Raji (cell line): ENCODE results near the gene MRPL42.

Experiments
- POLR2A ChIP-seq: IDR thresholded peaks from 2 replicates; pipeline ENCODE4 v1.6.1; 2011; ENCODE audit warnings: low read depth, low read length, control low read depth; ENCODE audit not compliant: insufficient read depth

The MRPL42 gene

DNA sequence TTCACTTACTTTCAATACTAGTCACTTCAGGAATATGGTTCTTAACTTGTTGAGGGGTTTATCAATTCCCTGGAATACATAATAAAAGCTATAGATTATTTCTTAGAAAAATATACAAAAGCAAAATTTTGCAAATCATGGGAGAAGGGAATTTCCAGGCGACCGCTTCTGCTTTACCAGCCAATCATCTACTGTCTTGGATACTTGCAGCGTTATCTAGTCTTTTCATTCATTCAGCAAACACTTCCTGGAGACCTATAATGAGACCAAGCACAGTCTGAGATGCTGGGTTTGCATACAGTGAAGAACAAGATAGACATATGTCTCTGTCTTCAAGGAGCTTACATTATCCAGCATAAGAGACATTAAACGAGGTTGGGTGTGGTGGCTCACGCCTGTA lies 1.5 kb upstream of the MRPL42 start:
- TF ChIP-seq POLR2A, result no peak

- no peak for TF ChIP-seq POLR2A
Observed at GRCh38 chr12:93466625-93467350, 526 bp upstream of the MRPL42 start.

DNA sequence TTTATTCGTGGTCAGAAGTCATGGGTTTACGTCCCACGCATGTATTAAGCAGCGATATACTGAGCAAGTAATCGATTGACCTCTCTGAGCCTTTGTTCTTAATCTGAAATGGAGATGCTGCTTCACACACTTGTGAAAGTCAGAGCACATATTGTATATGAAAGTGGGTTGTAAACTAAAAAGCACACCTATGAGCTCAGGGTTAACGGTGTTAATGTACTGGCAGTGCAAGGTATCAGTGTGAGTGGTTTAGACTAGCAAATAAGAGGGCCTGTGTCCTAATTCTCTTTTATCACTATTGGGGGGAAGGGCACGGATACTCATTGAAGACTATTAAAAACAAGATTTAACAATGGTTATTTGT lies 676 bp downstream of the MRPL42 start:
- TF ChIP-seq POLR2A, result no peak

- no peak for TF ChIP-seq POLR2A
Observed at GRCh38 chr12:93469386-93469785, 2.1 kb downstream of the MRPL42 start.

DNA sequence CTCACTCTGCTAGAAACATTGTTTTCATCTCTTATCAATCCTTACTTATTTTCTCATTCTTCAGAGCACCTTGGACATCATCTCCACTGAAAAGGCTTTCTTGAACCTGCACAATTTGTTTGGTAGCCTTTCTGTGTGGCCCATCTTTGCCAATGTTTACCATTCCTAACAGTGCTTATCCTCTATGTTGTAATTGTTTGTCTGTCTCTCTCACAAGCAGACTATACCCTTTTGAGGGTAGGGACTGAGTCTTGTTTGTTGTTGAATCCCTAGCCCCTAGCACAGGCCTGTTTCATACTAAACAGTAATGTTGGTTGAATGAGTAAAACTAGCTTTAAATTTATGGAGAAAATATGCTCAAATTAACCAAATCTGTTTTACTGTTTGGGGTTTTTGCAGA lies 9.2 kb downstream of the MRPL42 start:
- TF ChIP-seq POLR2A, result no peak

GRCh38 chr12:93482721-93483120 lies 15.4 kb downstream of the MRPL42 start:
- TF ChIP-seq POLR2A, result no peak

DNA sequence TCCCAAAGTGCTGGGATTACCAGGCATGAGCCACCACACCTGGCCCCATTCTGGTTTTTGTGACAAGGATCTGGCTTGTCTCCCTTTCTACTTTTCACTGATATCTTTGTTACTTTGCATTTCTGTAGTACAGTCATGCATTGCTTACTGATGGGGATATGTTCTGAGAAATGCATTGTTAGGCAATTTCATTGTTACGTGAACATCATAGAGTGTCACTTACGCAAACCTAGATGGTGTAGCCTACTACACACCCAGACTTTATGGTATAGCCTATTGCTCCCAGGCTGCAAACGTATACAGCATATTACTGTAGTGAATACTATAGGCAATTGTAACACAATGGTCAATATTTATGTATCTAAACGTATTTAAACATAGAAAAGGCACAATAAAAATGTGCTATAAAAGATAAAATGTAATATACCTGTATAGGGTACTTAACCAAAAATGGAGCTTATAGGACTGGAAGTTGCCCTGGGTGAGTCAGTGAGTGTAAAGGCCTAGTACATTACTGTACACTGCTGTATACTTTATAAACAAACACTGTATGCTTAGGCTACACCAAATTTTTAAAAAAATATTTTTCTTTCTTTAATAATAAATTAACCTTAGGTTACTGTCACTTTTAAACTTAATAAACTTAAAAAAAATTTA lies 16.0 kb downstream of the MRPL42 start:
- no peak for TF ChIP-seq POLR2A

DNA sequence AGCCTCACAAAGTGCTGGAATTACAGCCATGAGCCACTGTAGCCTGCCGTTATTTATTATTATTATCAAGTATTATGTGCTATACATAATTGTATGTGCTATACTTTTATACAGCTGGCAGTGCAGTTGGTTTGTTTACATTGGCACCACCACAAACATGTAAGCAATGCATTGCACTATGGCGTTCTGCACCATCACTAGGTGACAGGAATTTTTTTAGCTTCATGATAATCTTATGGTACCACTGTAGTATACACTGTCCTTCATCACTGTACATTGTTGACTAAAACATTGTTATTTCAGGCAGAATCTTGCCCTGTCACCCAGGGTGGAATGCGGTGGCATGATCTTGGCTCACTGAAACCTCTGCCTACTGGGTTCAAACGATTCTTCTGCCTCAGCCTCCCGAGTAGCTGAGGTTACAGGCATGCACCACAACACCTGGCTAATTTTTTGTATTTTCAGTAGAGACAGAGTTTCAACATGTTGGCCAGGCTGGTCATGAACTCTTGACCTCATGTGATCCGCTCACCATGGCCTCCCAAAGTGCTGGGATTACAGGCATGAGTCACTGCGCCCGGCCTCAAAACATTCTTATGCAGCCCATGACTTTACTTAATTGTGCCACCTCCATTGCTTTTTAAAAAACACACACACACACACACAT lies 17.1 kb downstream of the MRPL42 start:
- TF ChIP-seq POLR2A, result no peak

DNA sequence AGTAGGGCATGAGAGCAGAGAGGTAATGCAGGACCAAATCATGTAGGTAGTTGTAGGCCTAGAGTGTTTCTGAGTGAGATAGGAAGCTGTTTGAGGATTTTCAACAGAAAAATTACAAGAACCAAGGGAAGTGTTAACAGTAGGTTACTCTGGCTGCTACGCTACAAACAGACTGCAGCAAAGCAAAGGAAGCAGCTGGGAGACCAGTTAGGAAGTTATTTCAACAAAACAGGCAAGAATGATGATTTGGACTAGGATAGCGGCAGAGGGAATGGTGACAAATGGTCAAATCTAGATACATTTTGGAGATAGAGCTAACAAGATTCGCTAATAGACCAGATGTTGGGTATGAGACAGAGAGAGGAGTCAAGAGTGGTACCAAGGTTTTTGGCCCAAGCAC lies 26.8 kb downstream of the MRPL42 start:
- TF ChIP-seq POLR2A, result no peak

- no peak for TF ChIP-seq POLR2A
Observed at GRCh38 chr12:93497456-93497855, 30.1 kb downstream of the MRPL42 start.

DNA sequence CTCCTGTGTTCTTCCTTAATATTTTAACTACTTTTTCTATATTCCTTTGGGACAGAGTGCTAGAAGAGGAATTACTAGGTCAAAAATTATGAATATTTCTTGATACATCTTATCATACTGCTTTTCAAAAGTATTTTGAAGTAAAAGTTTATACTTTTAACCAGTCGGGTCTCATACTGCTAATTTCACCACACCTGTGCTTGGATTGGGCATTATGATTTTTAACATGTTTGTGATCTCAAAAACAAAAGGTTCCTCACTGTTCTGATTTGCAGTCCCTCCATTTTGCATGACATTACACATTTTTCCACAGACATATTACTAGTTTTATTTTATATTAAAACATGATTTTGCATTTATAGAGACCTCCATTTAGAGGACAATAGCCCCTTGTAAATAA lies 32.9 kb downstream of the MRPL42 start:
- no peak for TF ChIP-seq POLR2A

DNA sequence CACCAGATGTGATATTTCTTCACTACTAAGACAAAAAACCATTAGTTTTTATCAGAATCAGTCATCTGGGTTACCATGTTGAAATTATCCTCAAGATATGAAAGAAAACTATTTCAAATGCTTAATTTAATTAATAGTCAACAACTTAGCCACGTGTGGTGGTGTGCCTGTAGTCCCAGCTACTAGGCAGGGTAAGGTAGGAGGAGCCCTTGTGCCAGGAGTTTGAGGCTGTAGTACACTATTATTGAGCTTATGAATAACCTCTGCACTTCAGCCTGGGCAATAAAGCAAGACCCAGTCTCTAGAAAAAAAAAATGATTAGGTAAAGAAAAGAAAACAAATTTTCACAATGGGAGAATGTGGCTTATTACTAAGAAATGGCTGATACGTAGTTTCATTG lies 33.4 kb downstream of the MRPL42 start:
- TF ChIP-seq POLR2A, result no peak

GRCh38 chr12:93502802-93503623 lies 35.7 kb downstream of the MRPL42 start:
- TF ChIP-seq POLR2A, result no peak

- TF ChIP-seq POLR2A, result no peak
Observed at GRCh38 chr12:93507165-93507564, 39.9 kb downstream of the MRPL42 start.

GRCh38 chr12:93509506-93509905 lies 42.2 kb downstream of the MRPL42 start:
- no peak for TF ChIP-seq POLR2A

DNA sequence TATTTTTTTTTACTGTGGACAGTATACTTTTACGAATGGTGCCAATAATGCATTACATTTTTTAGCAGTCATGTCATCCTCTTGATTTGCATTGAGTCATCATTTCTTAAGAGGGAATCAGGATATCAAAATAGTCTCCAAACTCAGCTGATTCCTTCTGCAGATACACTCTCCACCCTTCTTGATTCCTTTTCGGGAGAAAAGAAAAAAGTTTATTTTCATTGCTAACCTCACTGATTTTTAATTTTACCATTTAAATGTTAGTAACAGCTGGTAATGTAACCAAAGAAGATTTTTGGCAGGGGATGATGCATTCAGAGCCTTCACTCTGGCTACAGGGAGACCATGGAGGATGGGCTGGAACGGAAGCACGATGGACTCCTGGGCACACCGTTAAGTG lies 47.5 kb downstream of the MRPL42 start:
- TF ChIP-seq POLR2A, result no peak

- no peak for TF ChIP-seq POLR2A
Observed at GRCh38 chr12:93518725-93519124, 51.4 kb downstream of the MRPL42 start.
